SK-N-MC (cell line): ENCODE results near the gene PYM1.
A peak's percentile ranks its signal among the peaks of the same experiment; 100 is the strongest.

Experiments used
- EZH2 ChIP-seq: fragments of 200-600 bp; sonication (generic); IDR thresholded peaks from one replicate; pipeline ENCODE4 v1.6.1; 2017; ENCODE audit warnings: antibody characterized with exemption
- POLR2AphosphoS5 ChIP-seq: IDR thresholded peaks from 2 replicates; pipeline ENCODE4 v1.6.1; 2012; ENCODE audit warnings: mild to moderate bottlenecking, low read depth, low read length, borderline replicate concordance

DNA sequence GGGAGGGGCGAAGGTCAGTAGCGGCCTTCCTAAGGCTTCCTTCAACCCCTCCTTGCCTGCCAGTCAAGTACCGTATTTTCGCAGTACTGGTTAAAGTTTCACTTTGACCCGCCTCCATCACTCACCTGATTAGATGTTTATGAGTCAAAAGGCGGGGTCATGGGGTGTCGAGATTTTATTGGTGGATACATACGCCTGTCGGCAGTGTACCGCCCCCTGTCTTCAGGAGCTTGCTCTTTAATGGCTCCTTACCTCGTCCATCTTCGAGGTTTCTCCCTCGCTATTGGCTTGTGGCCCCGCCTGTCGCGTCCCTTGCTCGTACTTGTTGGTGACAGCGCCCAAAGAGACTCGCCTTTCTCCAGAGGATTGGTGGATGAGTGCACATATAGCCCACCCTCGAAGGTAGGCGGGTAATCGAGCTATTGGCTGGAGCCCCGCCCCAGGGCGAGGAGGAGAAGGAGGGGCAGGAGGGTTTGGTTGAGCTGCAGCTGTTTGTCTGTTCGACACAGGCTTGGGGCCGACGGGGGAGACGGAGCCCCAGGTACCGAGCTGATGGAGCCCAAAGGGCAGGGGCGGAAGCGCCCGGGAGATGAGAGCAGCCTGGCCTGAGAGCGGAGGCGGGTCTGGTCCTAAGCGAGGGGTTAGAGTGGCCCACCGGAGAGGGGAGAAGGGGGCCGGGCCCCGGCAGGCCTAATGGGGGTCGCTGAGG is 46.1 kb upstream of the PYM1 start, which contains the start of gene RAB5B:
- TF ChIP-seq POLR2AphosphoS5 (peak; percentile 84), EZH2 (no peak)
